B cell (primary cell): ENCODE measurements around the gene PPP1R9A.

Source experiments
- EZH2 ChIP-seq: IDR thresholded peaks from 2 replicates; pipeline ENCODE4 v1.6.1; 2012; ENCODE audit warnings: borderline replicate concordance, low read depth, mild to moderate bottlenecking, moderate library complexity, low read length; ENCODE audit not compliant: insufficient read depth, poor library complexity, severe bottlenecking
- TF ChIP-seq, protein P1 (sequence below): fragments of 200-600 bp; IDR thresholded peaks from one replicate; pipeline ENCODE4 v1.8.0; 2022; ENCODE audit warnings: antibody characterized with exemption, mild to moderate bottlenecking

DNA sequence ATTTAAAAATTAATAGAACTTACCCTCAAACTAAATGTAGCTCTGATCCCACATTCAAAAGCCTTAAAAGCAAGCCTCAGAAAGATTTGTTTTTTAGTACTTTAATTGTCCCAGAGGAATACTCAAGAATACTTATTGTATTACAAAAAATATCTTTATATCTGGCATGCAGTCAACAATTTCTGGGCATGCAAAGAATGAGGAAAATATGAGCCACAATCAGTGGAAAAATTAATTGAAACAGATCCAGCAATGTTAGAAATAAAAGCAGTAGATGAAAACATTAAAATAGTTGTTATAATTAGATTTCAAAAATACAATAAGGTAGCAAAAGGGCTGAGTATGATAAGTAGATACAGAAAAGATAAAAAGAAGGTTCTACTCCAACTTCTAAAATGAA lies 262.3 kb downstream of the PPP1R9A start:
- TF ChIP-seq, protein P1, sequence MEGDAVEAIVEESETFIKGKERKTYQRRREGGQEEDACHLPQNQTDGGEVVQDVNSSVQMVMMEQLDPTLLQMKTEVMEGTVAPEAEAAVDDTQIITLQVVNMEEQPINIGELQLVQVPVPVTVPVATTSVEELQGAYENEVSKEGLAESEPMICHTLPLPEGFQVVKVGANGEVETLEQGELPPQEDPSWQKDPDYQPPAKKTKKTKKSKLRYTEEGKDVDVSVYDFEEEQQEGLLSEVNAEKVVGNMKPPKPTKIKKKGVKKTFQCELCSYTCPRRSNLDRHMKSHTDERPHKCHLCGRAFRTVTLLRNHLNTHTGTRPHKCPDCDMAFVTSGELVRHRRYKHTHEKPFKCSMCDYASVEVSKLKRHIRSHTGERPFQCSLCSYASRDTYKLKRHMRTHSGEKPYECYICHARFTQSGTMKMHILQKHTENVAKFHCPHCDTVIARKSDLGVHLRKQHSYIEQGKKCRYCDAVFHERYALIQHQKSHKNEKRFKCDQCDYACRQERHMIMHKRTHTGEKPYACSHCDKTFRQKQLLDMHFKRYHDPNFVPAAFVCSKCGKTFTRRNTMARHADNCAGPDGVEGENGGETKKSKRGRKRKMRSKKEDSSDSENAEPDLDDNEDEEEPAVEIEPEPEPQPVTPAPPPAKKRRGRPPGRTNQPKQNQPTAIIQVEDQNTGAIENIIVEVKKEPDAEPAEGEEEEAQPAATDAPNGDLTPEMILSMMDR: no peak
- no peak for TF ChIP-seq EZH2
